Umbilical cord (tissue), 2 donors: ENCODE measurements around the gene VN1R5. TPM values are rescaled to one million over a fixed set of nuclear protein-coding genes. Genes with fewer than 3 reads are reported as not detected.

ENCODE experiments used
- DNase-seq: peaks from one replicate; pipeline ENCODE4 v3.0.0-alpha.2; 2015; ENCODE audit warnings: low spot score
- total RNA-seq: library from RNA; depleted of rRNA; stranded (reverse); fragments of >200 nt; gene quantifications from one replicate; pipeline ENCODE4 v1.2.3, GENCODE V29; 2014; ENCODE audit warnings: low replicate concordance; ENCODE audit not compliant: insufficient read depth

The VN1R5 gene
- total RNA-seq, 1 donor from 2014 or later, result 0.48 TPM

DNA sequence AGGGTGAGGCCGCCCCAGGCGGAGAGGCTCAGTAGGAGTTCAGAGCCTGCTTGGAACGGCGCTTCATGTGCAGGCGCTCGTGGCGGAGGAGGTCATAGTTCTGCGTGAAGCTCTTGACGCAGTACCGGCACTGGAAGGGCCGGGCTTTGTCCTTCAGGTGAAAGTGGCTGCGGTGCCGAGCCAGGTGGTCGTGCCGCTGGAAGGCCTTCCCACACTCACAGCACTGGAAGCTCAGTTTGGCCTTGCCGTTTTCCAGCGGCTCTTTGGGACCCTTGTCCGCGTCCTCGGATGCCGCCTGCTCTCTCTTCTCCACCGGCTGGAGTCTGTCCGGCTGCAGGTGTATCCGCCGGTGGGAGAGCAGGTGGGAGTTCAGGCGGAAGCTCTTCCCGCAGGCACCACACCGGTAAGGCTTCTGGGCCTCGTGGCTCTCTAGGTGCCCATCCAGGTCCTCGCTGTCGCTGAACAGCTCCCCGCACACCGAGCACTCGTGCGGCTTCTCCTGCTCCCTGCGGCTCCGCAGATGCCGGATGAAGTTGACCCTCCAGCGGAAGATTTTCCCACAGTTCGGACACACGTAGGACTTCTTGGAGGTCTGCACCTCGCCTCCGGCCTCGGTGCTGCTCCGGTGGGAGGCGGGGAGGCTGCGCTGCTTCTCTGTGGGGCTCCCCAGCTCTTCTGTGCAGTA is 44.8 kb downstream of the VN1R5 start:
- no peak for DNase-seq

DNA sequence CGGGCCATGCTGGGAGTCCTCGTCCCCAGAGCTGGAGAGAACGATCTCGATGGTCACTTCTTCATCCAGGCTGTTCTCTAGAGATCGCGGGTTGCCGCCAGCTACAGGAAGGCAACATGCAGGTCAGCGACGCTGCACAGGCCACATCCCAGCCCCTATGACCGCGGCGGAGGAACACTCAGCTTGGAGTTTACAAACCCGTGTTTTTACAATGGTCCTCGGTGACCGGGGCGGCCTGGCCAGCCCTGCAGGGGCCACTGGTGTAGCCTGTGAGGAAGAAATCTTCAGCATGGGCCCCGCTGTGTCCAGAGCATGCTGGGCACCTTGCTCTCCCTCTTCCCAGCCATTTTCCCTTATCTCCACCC is 45.3 kb downstream of the VN1R5 start:
- no peak for DNase-seq

- DNase-seq, result no peak
These were observed 47.3 kb downstream of the VN1R5 start for GRCh38 chr1:247303216-247303615.

DNA sequence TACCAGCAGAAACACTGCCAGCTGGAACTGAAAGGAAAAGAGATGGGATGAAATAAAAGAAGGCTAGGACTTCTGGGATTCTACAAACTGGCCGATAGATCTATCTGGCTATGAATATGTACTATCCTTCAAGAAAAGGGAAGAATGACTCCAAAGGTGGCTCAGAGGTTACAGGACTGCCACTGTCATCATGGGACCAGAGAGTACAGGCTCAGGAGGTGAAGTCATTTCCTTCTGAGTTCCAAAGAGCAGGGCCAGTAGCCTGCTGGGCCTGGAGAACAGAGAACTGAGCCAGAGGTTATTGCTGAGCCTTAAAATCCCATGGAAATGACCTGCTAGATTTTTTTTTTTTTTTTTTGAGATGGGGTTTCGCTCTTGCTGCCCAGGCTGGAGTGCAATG is 48.2 kb downstream of the VN1R5 start:
- DNase-seq, result no peak

Other genes starting within 250 kb of the VN1R5 start
- 1.2 TPM for gene ZNF695, start 248.0 kb upstream of the VN1R5 start, total RNA-seq
- 6.7 TPM for gene ZNF670, start 177.3 kb upstream of the VN1R5 start, total RNA-seq
- 4.8 TPM for gene ZNF669, start 151.7 kb upstream of the VN1R5 start, total RNA-seq
- 93.4 TPM for gene ZNF124, start 84.1 kb upstream of the VN1R5 start, total RNA-seq
- 15.9 TPM for gene ZNF496, start 75.8 kb downstream of the VN1R5 start, total RNA-seq
- gene NLRP3, start 160.1 kb downstream of the VN1R5 start, total RNA-seq, result 4.6 TPM
- gene OR2B11, start 202.0 kb downstream of the VN1R5 start, total RNA-seq, result 2.6 TPM